Suprapubic skin (tissue), 4 donors: Measurements from ENCODE around the gene PLCL1. TPM values are rescaled to one million over a fixed set of nuclear protein-coding genes. Genes with fewer than 3 reads are reported as not detected.

Experiments used
- total RNA-seq, 4 donors: library from RNA; depleted of rRNA; stranded (reverse); fragments of >200 nt; gene quantifications; one replicate each; pipeline ENCODE4 v1.1.0, GENCODE V29; 2016

PLCL1 gene
- total RNA-seq, 4 donors from 2014 or later: 2.4 to 2.6 (median 2.5) TPM

Other genes starting within 250 kb of the PLCL1 start
- gene RFTN2, start 129.0 kb upstream of the PLCL1 start, total RNA-seq: 1 to 10 TPM; 1.4 to 5.8 (median 5.0) TPM
- gene MARS2, start 99.2 kb upstream of the PLCL1 start, total RNA-seq: 10 to 100 TPM in 3 of 4 donors, 1 to 10 TPM in 1; 9.4 to 17.3 (median 12.5) TPM
- gene BOLL, start 19.3 kb upstream of the PLCL1 start, total RNA-seq: not detected